Body of pancreas (tissue), 4 donors: ENCODE results near the gene USF3. TPM values are rescaled to one million over a fixed set of nuclear protein-coding genes. Genes with fewer than 3 reads are reported as not detected.
"Not testable (repeated sequence)": the region's sequence is repeated elsewhere in the genome, so short reads cannot be mapped to it uniquely, and the experiment has no call there.

Experiments
- ATAC-seq: fragments of 150-250 bp; one replicate; pipeline ENCODE4 v1.9.1; 2016
- DNase-seq, 4 donors: peaks; one replicate each; pipeline ENCODE4 v3.0.0-alpha.2; 2019
- H3K27ac ChIP-seq, 4 donors: fragments of 200-600 bp; sonication (generic); 1 replicate in 3 of 4; 2 replicates in 1 of 4; pipeline versions ENCODE4 v1.5.1 to v1.6.1; 2016 to 2019; ENCODE audit warnings: mild to moderate bottlenecking in 1 of 4, mixed read lengths in 1 of 4, moderate library complexity in 1 of 4
- H3K27me3 ChIP-seq, 2 donors: fragments of 200-600 bp; sonication (generic); one replicate each; pipeline ENCODE4 v1.6.0; 2016; ENCODE audit warnings: mild to moderate bottlenecking in 1 of 2
- H3K36me3 ChIP-seq, 2 donors: fragments of 200-600 bp; sonication (generic); replicated peaks in 1 of 2; 2 replicates each; pipeline ENCODE4 v1.5.1; 2016; ENCODE audit warnings: low read depth in 2 of 2; ENCODE audit not compliant: insufficient read depth in 1 of 2
- H3K4me1 ChIP-seq: fragments of 200-600 bp; sonication (generic); one replicate; pipeline ENCODE4 v1.6.0; 2016
- H3K4me3 ChIP-seq, 2 donors: fragments of 200-600 bp; sonication (generic); 1 replicate in 1 of 2; 2 replicates in 1 of 2; pipeline ENCODE4 v1.5.1; 2016 to 2019
- H3K9me3 ChIP-seq, 3 donors: fragments of 200-600 bp; sonication (generic); 1 replicate in 2 of 3; 2 replicates in 1 of 3; pipeline ENCODE4 v1.5.1; 2016
- CTCF ChIP-seq, 7 experiments: fragments of 450-650 bp in 4 of 7; fragments of 200-600 bp in 3 of 7; sonication (generic) in 3 of 7; IDR thresholded peaks; one replicate each; pipeline ENCODE4 v1.5.1; 2016 to 2019; ENCODE audit warnings: antibody characterized with exemption in 7 of 7
- POLR2A ChIP-seq, 3 donors: fragments of 450-650 bp; IDR thresholded peaks; one replicate each; pipeline ENCODE4 v1.6.1; 2016; ENCODE audit warnings: antibody characterized with exemption in 3 of 3, mild to moderate bottlenecking in 2 of 3
- WGBS, 2 donors: methylation state at CpG; one replicate each; pipeline ENCODE4 v1.1.5; 2017; 5-methylcytosine and 5-hydroxymethylcytosine counted together
- intact Hi-C: fragments of 100-400 bp; cut with DNase I; formaldehyde crosslinking; loops from one replicate; pipeline ENCODE4 v1.15.1; 2023
- total RNA-seq, 2 donors: library from RNA; depleted of rRNA; stranded (reverse); fragments of >200 nt; gene quantifications; one replicate each; pipeline ENCODE4 v1.1.0, GENCODE V29; 2016

USF3 gene
- total RNA-seq, 2 donors from 2014 or later: 10.5 to 13.2 TPM

GRCh38 chr3:113638910-113639309, 57.5 kb downstream of the USF3 start:
- H3K27ac ChIP-seq: no peak overlapping the region
- intact Hi-C loops: no loop called here
- no peak overlapping the region for H3K4me3 ChIP-seq
- H3K36me3 ChIP-seq: no peaks in the 10 kb centered on the region
- no peaks in the 10 kb centered on the region for H3K27me3 ChIP-seq
- no peaks in the 10 kb centered on the region for H3K4me1 ChIP-seq
- no peaks in the 10 kb centered on the region for H3K9me3 ChIP-seq
- WGBS, 2 donors: 87 to 96% methylated on average over 3 of the region's 3 CpGs
- TF ChIP-seq POLR2A (IDR thresholded peaks at IDR 0.05): no peak
- no peak for TF ChIP-seq CTCF (IDR thresholded peaks at IDR 0.05)
- DNase-seq (no peak), ATAC-seq (no peak)

DNA sequence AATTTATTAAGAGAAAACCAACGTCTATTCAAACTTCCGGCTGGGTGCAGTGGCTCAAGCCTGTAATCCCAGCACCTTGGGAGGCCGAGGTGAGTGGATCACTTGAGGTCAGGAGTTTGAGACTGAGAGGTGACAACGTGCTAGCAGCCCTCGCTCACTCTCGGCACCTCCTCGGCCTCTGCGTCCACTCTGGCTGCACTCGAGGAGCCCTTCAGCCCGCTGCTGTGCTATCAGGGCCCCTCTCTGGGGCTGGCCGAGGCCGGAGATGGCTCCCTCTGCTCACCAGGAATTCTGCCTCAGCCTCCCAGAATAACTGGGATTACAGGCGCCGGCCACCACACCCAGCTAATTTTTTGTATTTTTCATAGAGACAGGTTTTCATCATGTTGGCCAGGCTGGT, 58.7 kb downstream of the USF3 start:
- TF ChIP-seq POLR2A (IDR thresholded peaks at IDR 0.05) (no peak), CTCF (IDR thresholded peaks at IDR 0.05) (no peak)
- H3K27me3 ChIP-seq: no peaks in the 10 kb centered on the region
- no peaks in the 10 kb centered on the region for H3K4me1 ChIP-seq
- 87 to 91% methylated on average over 7 to 14 of the region's 14 CpGs for WGBS, 2 donors
- ATAC-seq: no peak
- intact Hi-C loops: no loop called here
- no peak for DNase-seq
- H3K4me3 ChIP-seq: no peak overlapping the region
- no peaks in the 10 kb centered on the region for H3K9me3 ChIP-seq
- no peak overlapping the region for H3K27ac ChIP-seq
- no peaks in the 10 kb centered on the region for H3K36me3 ChIP-seq

DNA sequence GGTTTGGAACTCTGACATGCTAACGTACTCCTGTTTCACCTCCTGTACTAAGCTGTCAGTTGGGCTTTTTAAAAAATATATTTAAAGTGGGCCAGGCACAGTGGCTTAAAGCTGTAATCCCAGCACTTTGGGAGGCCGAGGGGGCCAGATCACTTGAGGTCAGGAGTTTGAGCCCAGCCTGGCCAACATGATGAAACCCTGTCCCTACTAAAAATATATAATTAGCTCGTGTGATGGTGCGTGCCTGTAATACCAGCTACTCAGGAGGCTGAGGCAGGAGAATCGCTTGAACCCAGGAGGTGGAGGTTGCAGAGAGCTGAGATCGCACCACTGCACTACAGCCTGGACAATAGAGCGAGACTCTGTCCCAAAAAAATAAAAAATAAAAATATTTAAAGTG, 60.4 kb downstream of the USF3 start:
- H3K27ac ChIP-seq, H3K9me3 ChIP-seq, H3K36me3 ChIP-seq, H3K4me1 ChIP-seq, ATAC-seq, DNase-seq, H3K27me3 ChIP-seq, H3K4me3 ChIP-seq, intact Hi-C loops: not testable (repeated sequence)
- WGBS, 2 donors: 88 to 93% methylated on average over 7 of the region's 7 CpGs

DNA sequence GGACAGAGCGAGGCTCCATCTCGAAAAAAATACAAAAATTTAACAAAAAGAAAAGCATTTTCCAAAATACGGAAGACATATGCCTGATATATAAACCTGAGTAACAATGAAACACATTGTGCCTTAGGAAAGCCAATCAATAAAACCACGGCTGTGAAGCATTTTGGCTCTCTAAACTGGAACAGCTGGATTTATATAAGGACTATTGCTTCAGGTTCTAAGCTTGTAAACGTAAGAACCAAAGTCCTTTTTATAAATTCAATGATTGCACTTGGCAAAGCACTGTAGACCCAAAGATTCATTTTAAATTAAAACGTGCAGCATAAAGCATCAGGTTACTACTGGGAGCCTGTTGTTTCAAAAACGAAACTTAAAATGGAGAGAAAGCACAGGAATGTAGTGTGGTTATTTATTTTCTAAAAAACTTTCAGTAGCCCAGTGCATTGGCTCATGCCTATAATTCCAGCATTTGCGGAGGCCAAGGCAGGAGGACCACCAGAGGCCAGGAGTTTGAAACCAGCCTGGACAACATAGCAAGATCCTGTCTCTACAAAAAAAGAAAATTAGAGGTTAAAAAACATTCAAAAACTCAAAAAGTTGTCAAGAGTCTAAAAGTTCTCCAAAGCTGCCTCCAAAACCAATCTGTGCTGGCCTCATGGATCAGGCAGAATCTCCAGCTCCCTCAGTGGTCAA, 61.5 kb downstream of the USF3 start:
- no peak overlapping the region for H3K4me3 ChIP-seq
- WGBS, 2 donors: 35 to 48% methylated on average over 8 of the region's 8 CpGs
- DNase-seq (no peak), ATAC-seq (peak; percentile 56)
- intact Hi-C loops: no loop called here
- no peaks in the 10 kb centered on the region for H3K9me3 ChIP-seq
- H3K27ac ChIP-seq: peak overlapping the region in 1 of 4 donors; percentile 48
- H3K36me3 ChIP-seq: no peaks in the 10 kb centered on the region
- TF ChIP-seq POLR2A (IDR thresholded peaks at IDR 0.05) (no peak), CTCF (IDR thresholded peaks at IDR 0.05) (no peak)
- H3K4me1 ChIP-seq: no peaks in the 10 kb centered on the region
- H3K27me3 ChIP-seq: no peaks in the 10 kb centered on the region

GRCh38 chr3:113631573-113631972, 64.9 kb downstream of the USF3 start:
- no peak for DNase-seq
- Histone ChIP-seq H3K36me3 (no peaks in the 10 kb centered on the region), H3K4me1 (peaks cover 6% of the 10 kb centered on the region), H3K4me3 (no peak overlapping the region), H3K9me3 (no peaks in the 10 kb centered on the region), H3K27ac (no peak overlapping the region), H3K27me3 (no peaks in the 10 kb centered on the region)
- TF ChIP-seq POLR2A (IDR thresholded peaks at IDR 0.05): no peak
- TF ChIP-seq CTCF (IDR thresholded peaks at IDR 0.05): no peak
- no peak for ATAC-seq
- intact Hi-C loops: no loop called here
- WGBS, 2 donors: 79 to 82% methylated on average over 6 of the region's 6 CpGs
